H1 (cell line): ENCODE results near the gene ADAT3. TPM values are rescaled to one million over a fixed set of nuclear protein-coding genes. Genes with fewer than 3 reads are reported as not detected.

Experiments
- BACH1 ChIP-seq: IDR thresholded peaks from 2 replicates; pipeline ENCODE4 v1.6.1; 2012; ENCODE audit warnings: low read length, improper control_type of control experiment
- EZH2 ChIP-seq: fragments of 200-600 bp; sonication (generic); IDR thresholded peaks from 2 replicates; pipeline ENCODE4 v1.7.1; 2012; ENCODE audit warnings: low read depth, mild to moderate bottlenecking, moderate library complexity, low read length, inconsistent platforms; ENCODE audit not compliant: severe bottlenecking
- GABPA ChIP-seq: IDR thresholded peaks from 2 replicates; pipeline ENCODE4 v1.6.1; 2011; ENCODE audit warnings: mild to moderate bottlenecking, low read length, moderate library complexity, borderline replicate concordance; ENCODE audit not compliant: insufficient read depth
- KDM5A ChIP-seq: fragments of 200-600 bp; IDR thresholded peaks from 2 replicates; pipeline ENCODE4 v1.7.1; 2012; ENCODE audit warnings: mild to moderate bottlenecking, low read length, inconsistent platforms, mixed read lengths
- SIX5 ChIP-seq: IDR thresholded peaks from 2 replicates; pipeline ENCODE4 v1.6.1; 2011; ENCODE audit warnings: mild to moderate bottlenecking, low read depth, low read length
- polyA plus RNA-seq, 7 experiments: library from polyadenylated mRNA; depleted of rRNA in 3 of 7; stranded (reverse) in 5 of 7; unstranded in 2 of 7; fragments of >200 nt in 5 of 7; fragments of 200-250 nt in 2 of 7; gene quantifications; 1 replicate in 5 of 7; 2 replicates in 1 of 7; 4 replicates in 1 of 7; pipeline versions ENCODE4 v1.2.1 to v1.2.3, GENCODE V29; 2011 to 2013; ENCODE audit warnings: missing spikeins in 2 of 7, mixed read lengths in 2 of 7
- total RNA-seq: library from RNA; stranded (reverse); fragmentation: NEBNext Ultra II Directional; extraction: Animal tissue kit (Norgen Biotek cat#: 25700); gene quantifications from 2 replicates; pipeline ENCODE4 v1.2.1, GENCODE V29; 2021
- TF ChIP-seq, protein P1 (sequence below): IDR thresholded peaks from 2 replicates; pipeline ENCODE4 v1.6.1; 2011; ENCODE audit warnings: low read depth, mild to moderate bottlenecking, low read length; ENCODE audit not compliant: insufficient read depth
- TF ChIP-seq, protein P2 (sequence below): IDR thresholded peaks from 2 replicates; pipeline ENCODE4 v1.6.1; 2012; ENCODE audit warnings: inconsistent platforms

Gene ADAT3
- total and polyA plus RNA-seq, 2 of the 8 experiments (the other 6 are each of a cell fraction or from before 2014, with no cell fraction given) = 5.4 to 10.8 TPM

DNA sequence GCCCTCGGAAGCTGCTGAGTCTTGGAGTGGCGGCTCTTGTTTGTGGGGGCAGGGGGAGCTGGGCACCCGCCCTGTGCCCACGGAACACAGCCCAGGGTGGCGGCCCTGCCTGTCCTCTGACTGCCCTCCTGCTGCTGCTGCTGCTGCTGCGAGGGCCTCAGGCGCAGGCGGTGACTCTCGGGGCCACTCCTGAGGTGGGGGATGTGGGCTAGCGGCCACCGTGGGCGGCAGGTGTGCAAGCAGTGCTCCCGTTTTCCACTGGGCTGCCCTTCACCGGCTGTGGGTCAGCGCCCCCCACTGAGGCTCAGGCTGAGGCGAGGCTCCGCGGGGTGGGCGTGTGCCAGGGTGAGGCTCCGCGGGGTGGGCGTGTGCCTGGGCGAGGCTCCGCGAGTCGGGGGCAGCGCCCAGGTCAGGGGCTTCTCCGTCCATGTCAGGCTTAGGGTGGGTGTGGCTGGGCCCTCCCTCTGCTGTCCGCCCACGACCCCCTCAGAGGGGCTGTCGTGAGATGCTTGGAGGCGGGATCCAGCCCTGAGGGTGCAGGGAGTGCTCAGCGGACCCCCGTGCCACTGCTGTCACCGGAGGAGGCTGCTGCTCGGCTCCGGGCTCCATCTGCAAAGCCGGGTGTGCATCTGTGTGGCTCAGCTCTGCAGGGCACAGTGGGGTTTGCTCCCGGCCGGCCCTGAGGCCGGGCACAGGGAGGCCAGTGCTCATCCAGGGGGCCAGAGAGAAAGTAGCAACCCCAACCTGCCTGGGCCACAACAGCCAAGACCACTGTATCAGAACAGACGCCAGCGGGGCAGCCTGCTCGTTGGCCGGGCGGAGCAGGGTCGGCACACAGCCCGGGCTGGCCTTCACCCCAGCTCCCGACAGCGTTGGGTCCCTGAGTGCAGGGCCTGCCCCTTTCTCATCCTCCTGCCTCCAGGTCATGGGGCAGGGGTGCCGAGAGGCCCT is 50.2 kb downstream of the ADAT3 start (continued):
- TF ChIP-seq, protein P1, sequence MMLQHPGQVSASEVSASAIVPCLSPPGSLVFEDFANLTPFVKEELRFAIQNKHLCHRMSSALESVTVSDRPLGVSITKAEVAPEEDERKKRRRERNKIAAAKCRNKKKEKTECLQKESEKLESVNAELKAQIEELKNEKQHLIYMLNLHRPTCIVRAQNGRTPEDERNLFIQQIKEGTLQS = no peak
- TF ChIP-seq GABPA = no peak
- TF ChIP-seq, protein P2, sequence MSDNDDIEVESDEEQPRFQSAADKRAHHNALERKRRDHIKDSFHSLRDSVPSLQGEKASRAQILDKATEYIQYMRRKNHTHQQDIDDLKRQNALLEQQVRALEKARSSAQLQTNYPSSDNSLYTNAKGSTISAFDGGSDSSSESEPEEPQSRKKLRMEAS = no peak
- TF ChIP-seq BACH1 = no peak
- TF ChIP-seq EZH2 = no peak
- no peak for TF ChIP-seq KDM5A
- TF ChIP-seq SIX5 = no peak
